Esophagus squamous epithelium (tissue), 5 donors: ENCODE results near the gene MC4R. TPM values are rescaled to one million over a fixed set of nuclear protein-coding genes. Genes with fewer than 3 reads are reported as not detected.

Source experiments
- DNase-seq: peaks from one replicate; lab custom pipeline; 2025; lab: John Stamatoyannopoulos, UW
- H3K27ac ChIP-seq, 4 donors: fragments of 200-600 bp; sonication (generic); one replicate each; pipeline ENCODE4 v1.5.1; 2016 to 2019; ENCODE audit warnings: mild to moderate bottlenecking in 1 of 4
- H3K27me3 ChIP-seq, 4 donors: fragments of 200-600 bp; sonication (generic); 1 replicate in 3 of 4; 2 replicates in 1 of 4; pipeline versions ENCODE4 v1.5.1 to v1.6.0; 2017 to 2021; ENCODE audit warnings: antibody characterized with exemption in 1 of 4
- H3K36me3 ChIP-seq, 3 donors: fragments of 200-600 bp; sonication (generic); one replicate each; pipeline ENCODE4 v1.5.1; 2016 to 2019
- H3K4me1 ChIP-seq, 3 donors: fragments of 200-600 bp; sonication (generic); one replicate each; pipeline ENCODE4 v1.5.1; 2017 to 2019
- H3K4me3 ChIP-seq, 4 donors: fragments of 200-600 bp; sonication (generic); 1 replicate in 3 of 4; 2 replicates in 1 of 4; pipeline ENCODE4 v1.5.1; 2016 to 2019; ENCODE audit warnings: mild to moderate bottlenecking in 2 of 4, moderate library complexity in 1 of 4
- H3K9me3 ChIP-seq, 3 donors: fragments of 200-600 bp; sonication (generic); one replicate each; pipeline ENCODE4 v1.5.1; 2016 to 2019
- CTCF ChIP-seq, 6 experiments: fragments of 450-650 bp in 4 of 6; fragments of 200-600 bp in 2 of 6; sonication (generic) in 2 of 6; IDR thresholded peaks; one replicate each; pipeline ENCODE4 v1.5.1; 2016 to 2019; ENCODE audit warnings: antibody characterized with exemption in 6 of 6, mild to moderate bottlenecking in 4 of 6, moderate library complexity in 4 of 6
- POLR2A ChIP-seq, 4 donors: fragments of 450-650 bp; IDR thresholded peaks; one replicate each; pipeline ENCODE4 v1.6.1; 2017; ENCODE audit warnings: antibody characterized with exemption in 4 of 4, mild to moderate bottlenecking in 4 of 4, moderate library complexity in 3 of 4
- WGBS, 2 donors: methylation state at CpG; one replicate each; pipeline ENCODE4 v1.1.5; 2018; 5-methylcytosine and 5-hydroxymethylcytosine counted together
- intact Hi-C: fragments of 100-400 bp; cut with DNase I; formaldehyde crosslinking; loops from one replicate; pipeline ENCODE4 v1.15.0; 2022
- total RNA-seq, 4 donors: library from RNA; depleted of rRNA; stranded (reverse); fragments of >200 nt; gene quantifications; one replicate each; pipeline ENCODE4 v1.1.0, GENCODE V29; 2016
- donor health status: DM: yes; HTN: yes; CAD: no.

The MC4R gene
- total RNA-seq, 4 donors from 2014 or later = not detected

DNA sequence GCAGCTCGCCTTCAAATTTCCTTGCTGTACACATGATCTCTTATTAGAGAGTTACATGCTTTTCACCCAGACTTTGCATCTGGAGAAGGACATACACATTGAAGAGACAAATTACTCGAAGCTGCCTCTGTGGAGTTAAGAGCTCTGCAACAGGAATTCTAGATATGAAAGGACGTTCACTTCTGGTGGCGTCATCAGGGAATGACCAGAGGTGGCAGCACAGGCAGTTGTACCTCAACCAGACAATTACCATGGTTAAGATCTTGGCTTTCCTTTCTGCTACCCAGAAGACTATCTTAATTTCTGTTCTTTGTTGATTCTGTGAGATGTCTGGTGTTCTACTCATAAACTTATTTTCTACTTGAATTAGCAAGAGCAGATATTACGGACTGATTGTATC, 39.1 kb upstream of the MC4R start:
- DNase-seq = no peak
- Histone ChIP-seq H3K4me3 (no peak overlapping the region), H3K4me1 (no peaks in the 10 kb centered on the region), H3K27ac (no peak overlapping the region), H3K9me3 (no peaks in the 10 kb centered on the region), H3K36me3 (no peaks in the 10 kb centered on the region), H3K27me3 (no peaks in the 10 kb centered on the region)
- intact Hi-C loops = no loop called here
- 69 to 76% methylated on average over 5 of the region's 5 CpGs for WGBS, 2 donors
- TF ChIP-seq POLR2A (IDR thresholded peaks at IDR 0.05) = no peak
- TF ChIP-seq CTCF (IDR thresholded peaks at IDR 0.05) = no peak

DNA sequence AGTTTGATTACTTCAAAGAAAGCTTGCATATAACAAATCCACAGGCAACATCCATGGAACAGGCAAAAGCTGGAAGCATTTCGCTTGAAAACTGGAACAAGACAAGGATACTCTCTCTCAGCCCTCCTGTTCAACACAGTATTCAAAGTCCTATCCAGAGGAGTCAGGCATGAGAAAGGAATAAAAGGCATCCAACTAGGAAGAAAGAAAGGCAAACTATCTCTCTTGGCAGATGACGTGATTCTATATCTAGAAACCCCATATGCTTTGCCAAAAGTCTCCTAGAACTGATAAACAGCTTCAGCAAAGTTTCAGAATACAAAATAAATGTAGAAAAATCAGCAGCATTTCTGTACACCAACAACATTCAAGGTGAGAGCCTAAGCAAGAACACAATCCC, 34.1 kb upstream of the MC4R start:
- no peaks in the 10 kb centered on the region for H3K9me3 ChIP-seq
- no peak for TF ChIP-seq CTCF (IDR thresholded peaks at IDR 0.05)
- no peak for TF ChIP-seq POLR2A (IDR thresholded peaks at IDR 0.05)
- intact Hi-C loops = no loop called here
- H3K27ac ChIP-seq = no peak overlapping the region
- H3K4me1 ChIP-seq = no peaks in the 10 kb centered on the region
- H3K27me3 ChIP-seq = no peaks in the 10 kb centered on the region
- WGBS, 2 donors = 49 to 55% methylated on average over 2 of the region's 2 CpGs
- DNase-seq = no peak
- no peaks in the 10 kb centered on the region for H3K36me3 ChIP-seq
- no peak overlapping the region for H3K4me3 ChIP-seq

- intact Hi-C loops = no loop called here
- Histone ChIP-seq H3K27ac (no peak overlapping the region), H3K9me3 (no peaks in the 10 kb centered on the region), H3K4me1 (no peaks in the 10 kb centered on the region), H3K36me3 (no peaks in the 10 kb centered on the region), H3K27me3 (no peaks in the 10 kb centered on the region), H3K4me3 (no peak overlapping the region)
- TF ChIP-seq CTCF (IDR thresholded peaks at IDR 0.05) = no peak
- TF ChIP-seq POLR2A (IDR thresholded peaks at IDR 0.05) = no peak
- 55 to 67% methylated on average over 6 of the region's 6 CpGs for WGBS, 2 donors
- DNase-seq = no peak
Observed at GRCh38 chr18:60404486-60405085, 32.0 kb upstream of the MC4R start.

- Histone ChIP-seq H3K9me3 (no peaks in the 10 kb centered on the region), H3K36me3 (no peaks in the 10 kb centered on the region), H3K4me3 (no peak overlapping the region), H3K27me3 (no peaks in the 10 kb centered on the region), H3K27ac (no peak overlapping the region), H3K4me1 (no peaks in the 10 kb centered on the region)
- intact Hi-C loops = no loop called here
- TF ChIP-seq POLR2A (IDR thresholded peaks at IDR 0.05) (no peak), CTCF (IDR thresholded peaks at IDR 0.05) (no peak)
- no peak for DNase-seq
Observed at GRCh38 chr18:60401346-60401745, 28.8 kb upstream of the MC4R start.

DNA sequence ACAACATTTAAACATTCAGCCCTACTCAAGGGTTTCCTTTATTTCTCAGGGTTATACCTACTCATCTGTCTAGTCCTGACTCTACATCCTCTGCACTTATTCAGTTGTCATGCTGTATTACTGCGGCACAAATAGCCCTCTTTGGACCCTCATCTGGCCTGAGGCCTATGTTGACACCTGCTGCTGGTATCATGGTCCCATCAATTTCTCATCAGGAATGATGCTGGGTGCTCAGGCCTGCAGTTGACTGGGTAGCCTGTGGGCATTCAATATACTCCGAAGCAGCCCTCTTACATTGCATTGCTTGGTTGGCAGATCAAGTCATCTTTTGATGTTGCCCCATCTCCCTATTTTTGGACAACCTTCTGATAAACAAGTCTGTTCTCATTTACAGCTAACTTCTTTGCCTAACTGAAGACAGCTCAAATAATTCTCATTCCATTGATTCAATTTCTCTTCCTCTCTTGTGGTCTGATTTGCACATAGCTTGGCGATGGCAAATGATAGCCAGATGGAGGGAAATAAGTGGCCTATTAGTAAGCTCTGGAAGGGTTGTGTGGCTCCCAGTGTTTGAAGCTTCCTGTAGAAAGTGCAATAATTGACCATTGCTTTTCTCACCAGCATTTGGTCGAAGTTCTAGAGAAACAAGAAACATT, 19.1 kb upstream of the MC4R start:
- Histone ChIP-seq H3K9me3 (no peaks in the 10 kb centered on the region), H3K27me3 (no peaks in the 10 kb centered on the region), H3K27ac (no peak overlapping the region), H3K4me3 (no peak overlapping the region), H3K36me3 (no peaks in the 10 kb centered on the region), H3K4me1 (no peaks in the 10 kb centered on the region)
- DNase-seq = no peak
- WGBS, 2 donors = 76 to 77% methylated on average over 4 of the region's 4 CpGs
- intact Hi-C loops = no loop called here
- no peak for TF ChIP-seq CTCF (IDR thresholded peaks at IDR 0.05)
- no peak for TF ChIP-seq POLR2A (IDR thresholded peaks at IDR 0.05)
